H9 (cell line): ENCODE data around the gene KLHDC7B. TPM values are rescaled to one million over a fixed set of nuclear protein-coding genes. Genes with fewer than 3 reads are reported as not detected.

Experiments used
- DNase-seq: peaks from one replicate; pipeline ENCODE4 v3.0.0-alpha.2; 2017
- H2AFZ ChIP-seq: one replicate; pipeline ENCODE4 v1.6.1; 2013; ENCODE audit warnings: mild to moderate bottlenecking, low read length, control low read depth, moderate library complexity
- H2AK5ac ChIP-seq: 2 replicates; pipeline ENCODE4 v1.6.1; 2013; ENCODE audit warnings: low read length, control low read depth, mixed read lengths; ENCODE audit not compliant: insufficient read length
- H2BK120ac ChIP-seq: one replicate; pipeline ENCODE4 v1.6.1; 2013; ENCODE audit warnings: low read depth, mild to moderate bottlenecking, low read length, control low read depth, inconsistent platforms; ENCODE audit not compliant: poor library complexity, severe bottlenecking
- H2BK12ac ChIP-seq: 2 replicates; pipeline ENCODE4 v1.6.1; 2013; ENCODE audit warnings: low read length, control low read depth, mixed read lengths, low read depth; ENCODE audit not compliant: insufficient read length
- H2BK15ac ChIP-seq: 2 replicates; pipeline ENCODE4 v1.6.1; 2013; ENCODE audit warnings: low read depth, low read length, control low read depth
- H2BK20ac ChIP-seq: one replicate; pipeline ENCODE4 v1.6.1; 2013; ENCODE audit warnings: low read depth, mild to moderate bottlenecking, low read length, control low read depth, inconsistent platforms; ENCODE audit not compliant: poor library complexity, severe bottlenecking
- H2BK5ac ChIP-seq: 2 replicates; pipeline ENCODE4 v1.6.1; 2013; ENCODE audit warnings: low read length, control low read depth, mixed read lengths; ENCODE audit not compliant: insufficient read length
- H3K14ac ChIP-seq: 2 replicates; pipeline ENCODE4 v1.6.1; 2013; ENCODE audit warnings: low read length, control low read depth; ENCODE audit not compliant: insufficient read depth
- H3K18ac ChIP-seq: 2 replicates; pipeline ENCODE4 v1.6.1; 2013; ENCODE audit warnings: low read depth, mild to moderate bottlenecking, mixed read lengths, low read length, control low read depth; ENCODE audit not compliant: insufficient read length
- H3K23ac ChIP-seq: 2 replicates; pipeline ENCODE4 v1.6.1; 2013; ENCODE audit warnings: low read length, control low read depth, mixed read lengths, low read depth; ENCODE audit not compliant: insufficient read length
- H3K23me2 ChIP-seq: 2 replicates; pipeline ENCODE4 v1.6.1; 2013; ENCODE audit warnings: low read depth, mild to moderate bottlenecking, mixed read lengths, low read length, control low read depth; ENCODE audit not compliant: insufficient read length, poor library complexity, severe bottlenecking
- H3K27ac ChIP-seq: 2 replicates; pipeline ENCODE4 v1.5.1; 2013; ENCODE audit warnings: low read length, control low read depth, mixed read lengths, low read depth; ENCODE audit not compliant: insufficient read length
- H3K27me3 ChIP-seq: 2 replicates; pipeline ENCODE4 v1.6.1; 2013; ENCODE audit warnings: low read length, control low read depth, inconsistent platforms; ENCODE audit not compliant: insufficient read depth
- H3K4ac ChIP-seq: 2 replicates; pipeline ENCODE4 v1.6.1; 2013; ENCODE audit warnings: low read depth, mild to moderate bottlenecking, control low read depth, inconsistent platforms, low read length, moderate library complexity
- H3K4me1 ChIP-seq: 2 replicates; pipeline ENCODE4 v1.6.1; 2013; ENCODE audit warnings: low read length, control low read depth, inconsistent platforms; ENCODE audit not compliant: insufficient read depth
- H3K4me2 ChIP-seq: 2 replicates; pipeline ENCODE4 v1.6.1; 2013; ENCODE audit warnings: low read length, control low read depth, mixed read lengths; ENCODE audit not compliant: insufficient read length, insufficient read depth
- H3K56ac ChIP-seq: 2 replicates; pipeline ENCODE4 v1.6.1; 2013; ENCODE audit warnings: low read depth, mild to moderate bottlenecking, mixed read lengths, low read length, control low read depth; ENCODE audit not compliant: insufficient read length
- H3K79me1 ChIP-seq: 2 replicates; pipeline ENCODE4 v1.6.1; 2013; ENCODE audit warnings: low read depth, mild to moderate bottlenecking, moderate library complexity, low read length, control low read depth, inconsistent platforms; ENCODE audit not compliant: insufficient read depth, poor library complexity, severe bottlenecking
- H3K79me2 ChIP-seq: 2 replicates; pipeline ENCODE4 v1.6.1; 2013; ENCODE audit warnings: low read length, control low read depth, inconsistent platforms; ENCODE audit not compliant: insufficient read depth
- H3K9ac ChIP-seq: 2 replicates; pipeline ENCODE4 v1.6.1; 2013; ENCODE audit warnings: low read length, control low read depth, mixed read lengths; ENCODE audit not compliant: insufficient read length; ENCODE audit errors: extremely low read depth
- H3K9me3 ChIP-seq: one replicate; pipeline ENCODE4 v1.6.1; 2013; ENCODE audit warnings: low read depth, low read length, inconsistent platforms; ENCODE audit not compliant: control insufficient read depth
- H3T11ph ChIP-seq: one replicate; pipeline ENCODE4 v1.6.1; 2013; ENCODE audit warnings: mild to moderate bottlenecking, low read length, control low read depth, inconsistent platforms
- H4K20me1 ChIP-seq: one replicate; pipeline ENCODE4 v1.6.1; 2013; ENCODE audit not compliant: control insufficient read depth, insufficient read length, insufficient read depth
- H4K5ac ChIP-seq: 2 replicates; pipeline ENCODE4 v1.6.1; 2013; ENCODE audit warnings: low read depth, mild to moderate bottlenecking, mixed read lengths, low read length, control low read depth; ENCODE audit not compliant: insufficient read length
- H4K8ac ChIP-seq: replicated peaks from 2 replicates; pipeline ENCODE4 v1.6.1; 2013; ENCODE audit warnings: low read length, control low read depth, mixed read lengths, low read depth; ENCODE audit not compliant: insufficient read length
- H4K91ac ChIP-seq: 2 replicates; pipeline ENCODE4 v1.6.1; 2013; ENCODE audit warnings: low read depth, mild to moderate bottlenecking, moderate library complexity, mixed read lengths, low read length, control low read depth; ENCODE audit not compliant: insufficient read length
- H3K27ac Mint-ChIP-seq, 3 experiments: 2 replicates in 2 of 3; 3 replicates in 1 of 3; pipeline ENCODE4 v1.8.0; 2020 to 2021; ENCODE audit warnings: mixed read lengths in 3 of 3, mild to moderate bottlenecking in 1 of 3, moderate library complexity in 1 of 3
- H3K27me3 Mint-ChIP-seq: 2 replicates; pipeline ENCODE4 v1.8.0; 2021; ENCODE audit warnings: low read depth, mild to moderate bottlenecking, moderate library complexity, mixed read lengths
- H3K36me3 Mint-ChIP-seq, 3 experiments: 2 replicates in 2 of 3; 3 replicates in 1 of 3; pipeline ENCODE4 v1.8.0; 2020 to 2021; ENCODE audit warnings: low read depth in 3 of 3, mixed read lengths in 3 of 3; ENCODE audit not compliant: insufficient read depth in 1 of 3
- H3K4me1 Mint-ChIP-seq, 2 experiments: 2 replicates each; pipeline ENCODE4 v1.8.0; 2020; ENCODE audit warnings: mixed read lengths in 2 of 2
- H3K4me3 Mint-ChIP-seq, 2 experiments: 2 replicates in 1 of 2; 3 replicates in 1 of 2; pipeline ENCODE4 v1.8.0; 2020 to 2021; ENCODE audit warnings: mild to moderate bottlenecking in 2 of 2, mixed read lengths in 2 of 2, moderate library complexity in 1 of 2
- H3K9me3 Mint-ChIP-seq, 2 experiments: 2 replicates in 1 of 2; 3 replicates in 1 of 2; pipeline ENCODE4 v1.8.0; 2020; ENCODE audit warnings: mild to moderate bottlenecking in 2 of 2, mixed read lengths in 2 of 2, moderate library complexity in 1 of 2
- CTCF ChIP-seq: fragments of 200-600 bp; sonication (generic); conservative IDR thresholded peaks from 3 replicates; pipeline ENCODE4 v1.8.0; 2021; ENCODE audit warnings: antibody characterized with exemption, mild to moderate bottlenecking
- WGBS: extraction: QIAGEN DNeasy Blood & Tissue Kit; methylation state at CpG from one replicate; pipeline ENCODE4 v1.1.7; 2013; ENCODE audit warnings: missing lambda C conversion rate, low lambda C conversion rate, mixed read lengths; ENCODE audit not compliant: insufficient read length; ENCODE audit errors: extremely low coverage; 5-methylcytosine and 5-hydroxymethylcytosine counted together
- total RNA-seq: library from RNA; stranded (reverse); gene quantifications from 2 replicates; pipeline ENCODE4 v1.2.1, GENCODE V29; 2021

The KLHDC7B gene
- total RNA-seq, 1 experiment from 2014 or later: not detected

GRCh38 chr22:50550395-50550794, 4.7 kb downstream of the KLHDC7B start:
- H3K79me1 ChIP-seq: no peaks in the 10 kb centered on the region
- no peak overlapping the region for H3K18ac ChIP-seq
- H3K56ac ChIP-seq: no peak overlapping the region
- H3K4me1 Mint-ChIP-seq: peaks cover 4 to 7% of the 10 kb centered on the region in 2 experiments
- H3K27me3 ChIP-seq: no peaks in the 10 kb centered on the region
- no peaks in the 10 kb centered on the region for H3K36me3 Mint-ChIP-seq
- no peak overlapping the region for H3K23ac ChIP-seq
- no peak overlapping the region for H2BK20ac ChIP-seq
- no peaks in the 10 kb centered on the region for H3K9me3 ChIP-seq
- no CpG with 5 or more reads among the region's 8 CpGs for WGBS
- H3K79me2 ChIP-seq: no peaks in the 10 kb centered on the region
- no peak for TF ChIP-seq CTCF
- H3K4me3 Mint-ChIP-seq: no peak overlapping the region
- H4K8ac ChIP-seq: no peak overlapping the region
- no peak overlapping the region for H3K27ac ChIP-seq
- H3K27ac Mint-ChIP-seq: no peak overlapping the region
- no peak overlapping the region for H2BK5ac ChIP-seq
- H2BK120ac ChIP-seq: no peak overlapping the region
- no peak overlapping the region for H3K4me2 ChIP-seq
- H4K5ac ChIP-seq: no peak overlapping the region
- H3K4ac ChIP-seq: no peak overlapping the region
- no peaks in the 10 kb centered on the region for H4K20me1 ChIP-seq
- no peak overlapping the region for H2AFZ ChIP-seq
- H3K9ac ChIP-seq: no peak overlapping the region
- H3K23me2 ChIP-seq: no peaks in the 10 kb centered on the region
- H2BK15ac ChIP-seq: no peak overlapping the region
- no peak overlapping the region; the same call in 1 of the 2 replicates for H3K14ac ChIP-seq
- no peak overlapping the region for H2AK5ac ChIP-seq
- H3K27me3 Mint-ChIP-seq: peaks cover 20% of the 10 kb centered on the region
- H2BK12ac ChIP-seq: no peak overlapping the region
- no peaks in the 10 kb centered on the region for H3K4me1 ChIP-seq
- no peak overlapping the region for H4K91ac ChIP-seq
- DNase-seq: no peak
- H3T11ph ChIP-seq: no peak overlapping the region
- no peaks in the 10 kb centered on the region for H3K9me3 Mint-ChIP-seq
